OCI-LY7 (cell line): Measurements from ENCODE around the gene SLC45A3. TPM values are rescaled to one million over a fixed set of nuclear protein-coding genes. Genes with fewer than 3 reads are reported as not detected.

Source experiments
- BruUV-seq: library from RNA; stranded (reverse); fragments of 400-500 nt; replicated peaks from 2 replicates; lab custom pipeline; 2021; lab: Mats Ljungman, UMichigan
- CTCF ChIA-PET: fragments of 300-600 bp; sonication (Branson Sonifier 250); formaldehyde crosslinking; loops from one replicate; lab custom pipeline; 2022; ENCODE audit warnings: antibody characterized with exemption; ENCODE audit not compliant: unreplicated experiment; lab: Charles Lee
- POLR2A ChIA-PET: fragments of 300-600 bp; sonication (Branson Sonifier 250); formaldehyde crosslinking; loops from one replicate; lab custom pipeline; 2022; ENCODE audit warnings: antibody characterized with exemption; lab: Charles Lee
- DNase-seq: peaks from one replicate; pipeline ENCODE4 v3.0.0-alpha.2; 2015; ENCODE audit warnings: low spot score
- H2AFZ ChIP-seq: fragments of 200-600 bp; sonication (generic), shearing (Covaris generic); 2 replicates; pipeline ENCODE4 v1.6.1; 2014; ENCODE audit warnings: mild to moderate bottlenecking, antibody characterized with exemption, low read length, moderate library complexity
- H3K27ac ChIP-seq: fragments of 200-600 bp; sonication (generic); 2 replicates; pipeline ENCODE4 v1.5.1; 2014; ENCODE audit warnings: mixed run types, low read depth, mild to moderate bottlenecking, moderate library complexity, low read length, inconsistent platforms; ENCODE audit not compliant: poor library complexity, severe bottlenecking
- H3K36me3 ChIP-seq: fragments of 200-600 bp; sonication (generic); 2 replicates; pipeline ENCODE4 v1.6.1; 2014; ENCODE audit warnings: mild to moderate bottlenecking, antibody characterized with exemption, low read length, moderate library complexity, mixed read lengths; ENCODE audit not compliant: insufficient read depth
- H3K4me1 ChIP-seq: fragments of 200-600 bp; sonication (generic); 2 replicates; pipeline ENCODE4 v1.5.1; 2014; ENCODE audit warnings: mild to moderate bottlenecking, low read length; ENCODE audit not compliant: insufficient read depth, poor library complexity, severe bottlenecking
- H3K4me2 ChIP-seq: fragments of 200-600 bp; sonication (generic); 2 replicates; pipeline ENCODE4 v1.6.1; 2014; ENCODE audit warnings: mild to moderate bottlenecking, low read length
- H3K4me3 ChIP-seq: fragments of 200-600 bp; sonication (generic); 2 replicates; pipeline ENCODE4 v1.5.1; 2014; ENCODE audit warnings: mild to moderate bottlenecking, low read depth, low read length; ENCODE audit not compliant: poor library complexity, severe bottlenecking
- H3K79me2 ChIP-seq: fragments of 200-600 bp; sonication (generic); 2 replicates; pipeline ENCODE4 v1.6.1; 2016; ENCODE audit warnings: low read depth, mild to moderate bottlenecking, low read length, moderate library complexity, mixed read lengths; ENCODE audit not compliant: insufficient read depth
- H3K9me2 ChIP-seq: fragments of 200-600 bp; sonication (generic); 2 replicates; pipeline ENCODE4 v1.6.1; 2016; ENCODE audit warnings: mild to moderate bottlenecking, low read length, mixed read lengths; ENCODE audit not compliant: insufficient read depth
- H3K9me3 ChIP-seq: fragments of 200-600 bp; sonication (generic); 2 replicates; pipeline ENCODE4 v1.6.1; 2014; ENCODE audit warnings: mild to moderate bottlenecking, mixed run types, low read length, mixed read lengths
- H4K20me1 ChIP-seq: fragments of 200-600 bp; sonication (generic); 2 replicates; pipeline ENCODE4 v1.6.1; 2014; ENCODE audit warnings: mild to moderate bottlenecking, antibody characterized with exemption, low read length, moderate library complexity, mixed read lengths; ENCODE audit not compliant: insufficient read depth
- EZH2phosphoT487 ChIP-seq: fragments of 200-600 bp; sonication (generic); IDR thresholded peaks from 2 replicates; pipeline ENCODE4 v1.6.1; 2018; ENCODE audit warnings: low read depth, borderline replicate concordance, mild to moderate bottlenecking, mixed run types, antibody characterized with exemption, low read length, moderate library complexity, mixed read lengths
- intact Hi-C: fragments of 100-400 bp; cut with micrococcal nuclease; formaldehyde crosslinking; loops from one replicate; pipeline ENCODE4 v1.10.0; 2022; ENCODE audit not compliant: unreplicated experiment
- total RNA-seq, 2 experiments: library from RNA; depleted of rRNA in 1 of 2; stranded (reverse); fragments of >200 nt in 1 of 2; shearing (Covaris generic) in 1 of 2; gene quantifications; 2 replicates each; pipeline ENCODE4 v1.2.3, GENCODE V29; 2014 to 2022
- TF ChIP-seq, protein P1 (sequence below): fragments of 200-600 bp; sonication (generic); conservative IDR thresholded peaks from 2 replicates; pipeline ENCODE4 v1.5.1; 2014; ENCODE audit warnings: mild to moderate bottlenecking, antibody characterized with exemption, low read length, moderate library complexity, mixed read lengths

Gene SLC45A3
- total RNA-seq, 2 experiments from 2014 or later = 2.4 to 5.3 TPM

DNA sequence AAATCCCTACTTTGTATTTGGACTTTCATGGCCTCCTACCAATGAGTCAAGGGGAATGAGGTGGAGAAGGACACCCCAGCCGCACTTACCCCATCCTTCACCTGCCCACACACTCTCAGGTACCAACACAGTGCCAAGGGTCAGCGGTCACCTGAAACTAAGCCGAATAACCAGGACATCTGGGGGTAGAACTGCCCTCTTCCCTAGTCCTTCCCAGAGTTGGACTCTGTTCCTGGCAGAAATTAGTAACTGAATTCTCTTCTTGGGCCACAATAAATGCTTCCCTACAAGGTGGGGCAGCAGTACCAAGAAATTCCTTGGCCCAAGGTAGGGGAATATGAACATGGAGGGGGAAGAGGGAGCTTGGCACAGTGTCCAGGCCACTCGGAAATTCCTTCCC, 7.3 kb downstream of the SLC45A3 start:
- DNase-seq = no peak
- no peaks in the 10 kb centered on the region for H3K9me2 ChIP-seq
- no peak overlapping the region for H3K4me2 ChIP-seq
- no peak overlapping the region for H2AFZ ChIP-seq
- ChIA-PET POLR2A (interaction anchor here (0.5 to 1.0 kb wide), 3 partner anchors 13 to 37 kb away, joined by 3 read pairs; no protein-coding TSS in a partner anchor), CTCF (interaction anchor here (1.1 kb wide), 1 partner anchor 38 kb away, joined by 3 read pairs; no protein-coding TSS in a partner anchor)
- no peaks in the 10 kb centered on the region for H4K20me1 ChIP-seq
- no peak overlapping the region for H3K4me3 ChIP-seq
- no peaks in the 10 kb centered on the region for H3K79me2 ChIP-seq
- no peak overlapping the region for H3K27ac ChIP-seq
- TF ChIP-seq EZH2phosphoT487 = no peak
- TF ChIP-seq, protein P1, sequence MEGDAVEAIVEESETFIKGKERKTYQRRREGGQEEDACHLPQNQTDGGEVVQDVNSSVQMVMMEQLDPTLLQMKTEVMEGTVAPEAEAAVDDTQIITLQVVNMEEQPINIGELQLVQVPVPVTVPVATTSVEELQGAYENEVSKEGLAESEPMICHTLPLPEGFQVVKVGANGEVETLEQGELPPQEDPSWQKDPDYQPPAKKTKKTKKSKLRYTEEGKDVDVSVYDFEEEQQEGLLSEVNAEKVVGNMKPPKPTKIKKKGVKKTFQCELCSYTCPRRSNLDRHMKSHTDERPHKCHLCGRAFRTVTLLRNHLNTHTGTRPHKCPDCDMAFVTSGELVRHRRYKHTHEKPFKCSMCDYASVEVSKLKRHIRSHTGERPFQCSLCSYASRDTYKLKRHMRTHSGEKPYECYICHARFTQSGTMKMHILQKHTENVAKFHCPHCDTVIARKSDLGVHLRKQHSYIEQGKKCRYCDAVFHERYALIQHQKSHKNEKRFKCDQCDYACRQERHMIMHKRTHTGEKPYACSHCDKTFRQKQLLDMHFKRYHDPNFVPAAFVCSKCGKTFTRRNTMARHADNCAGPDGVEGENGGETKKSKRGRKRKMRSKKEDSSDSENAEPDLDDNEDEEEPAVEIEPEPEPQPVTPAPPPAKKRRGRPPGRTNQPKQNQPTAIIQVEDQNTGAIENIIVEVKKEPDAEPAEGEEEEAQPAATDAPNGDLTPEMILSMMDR = no peak
- no TSS peak for BruUV-seq
- no peaks in the 10 kb centered on the region for H3K36me3 ChIP-seq
- intact Hi-C loops = no loop called here
- H3K4me1 ChIP-seq = peaks cover 59% of the 10 kb centered on the region
- H3K9me3 ChIP-seq = no peaks in the 10 kb centered on the region

DNA sequence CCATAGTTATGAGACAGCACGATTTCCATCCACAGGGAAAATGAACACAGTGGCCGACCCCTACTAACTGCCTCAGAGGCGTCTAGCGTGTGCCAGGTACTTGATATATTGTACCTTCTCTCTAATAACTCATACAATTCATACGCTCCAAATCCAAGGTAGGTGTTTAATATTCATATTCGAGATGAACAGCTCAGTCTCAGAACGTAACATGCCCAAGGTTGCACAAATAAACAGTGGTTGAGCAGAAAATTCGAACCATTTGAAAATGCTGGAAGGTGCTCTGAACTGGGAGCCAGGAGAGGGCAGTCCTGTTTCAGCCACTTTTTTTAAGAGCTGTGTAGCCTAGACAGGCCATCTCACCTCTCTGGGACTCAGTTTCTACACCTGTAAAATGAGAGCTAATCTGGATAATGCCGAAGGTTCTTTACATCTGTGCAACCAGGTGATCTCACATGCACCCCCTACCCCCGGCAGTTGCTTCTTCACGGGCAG, 7.9 kb downstream of the SLC45A3 start:
- TF ChIP-seq, protein P1 = peak; percentile 50; the same call in 1 of the 2 replicates
- no peak for TF ChIP-seq EZH2phosphoT487

More for the DNA sequence above, 7.9 kb downstream of the SLC45A3 start:
- Histone ChIP-seq H3K36me3 (no peaks in the 10 kb centered on the region), H3K27ac (no peak overlapping the region), H3K79me2 (no peaks in the 10 kb centered on the region), H3K4me1 (peaks cover 63% of the 10 kb centered on the region), H4K20me1 (no peaks in the 10 kb centered on the region), H3K4me3 (peak overlapping the region; percentile 55), H3K4me2 (peak overlapping the region; percentile 60; the same call in 1 of the 2 replicates), H2AFZ (no peak overlapping the region), H3K9me3 (no peaks in the 10 kb centered on the region), H3K9me2 (no peaks in the 10 kb centered on the region)
- intact Hi-C loops = no loop called here
- CTCF ChIA-PET = interaction anchor here (1.1 kb wide), 1 partner anchor 39 kb away, joined by 3 read pairs; no protein-coding TSS in a partner anchor
- BruUV-seq = no TSS peak
- POLR2A ChIA-PET = interaction anchor here (0.5 to 1.0 kb wide), 3 partner anchors 13 to 36 kb away, joined by 3 read pairs; no protein-coding TSS in a partner anchor
- DNase-seq = no peak
